K562 (cell line): ENCODE data around the gene BNC2. TPM values are rescaled to one million over a fixed set of nuclear protein-coding genes. Genes with fewer than 3 reads are reported as not detected.

Experiments
- ATAC-seq: fragments of 200-7000 bp; cut with Tn5 transposase; 3 replicates; pipeline ENCODE4 v1.9.1; 2020; ENCODE audit warnings: moderate library complexity
- BruUV-seq: library from RNA; stranded (reverse); fragments of 400-500 nt; replicated peaks from 2 replicates; lab custom pipeline; 2021; lab: Mats Ljungman, UMichigan
- CTCF ChIA-PET: fragments of 300-600 bp; formaldehyde crosslinking; extraction: SDS; loops from one replicate; lab custom pipeline; 2021; ENCODE audit warnings: low intra/inter-chr PET ratio; lab: Yijun Ruan, JAX
- POLR2A ChIA-PET: fragments of 300-600, 350-650 bp; sonication (Branson Sonifier 250); formaldehyde crosslinking; extraction: SDS; loops from one replicate; lab custom pipeline; 2021; ENCODE audit warnings: antibody characterized with exemption, inconsistent platforms; lab: Yijun Ruan, JAX
- DNase-seq, 4 experiments: peaks; one replicate each; pipeline versions ENCODE4 v3.0.0 to v3.0.0-alpha.2; 2011 to 2018; ENCODE audit warnings: low spot score in 3 of 4, mixed read lengths in 3 of 4; ENCODE audit errors: extremely low read depth in 1 of 4
- FAIRE-seq: peaks from 2 replicates; lab custom pipeline; 2011; peaks lifted over from hg19 to GRCh38; lab: Jason Lieb, UNC
- H2AFZ ChIP-seq: 2 replicates; pipeline ENCODE4 v1.6.0; 2011; ENCODE audit warnings: low read depth, low read length, control low read depth, inconsistent platforms
- H3K27ac ChIP-seq: fragments of 200-600 bp; 3 replicates; pipeline ENCODE4 v1.8.0; 2011; ENCODE audit warnings: low read depth, mild to moderate bottlenecking, control low read depth, inconsistent platforms, low read length, moderate library complexity, mixed read lengths; ENCODE audit errors: extremely low read depth
- H3K27me3 ChIP-seq, 2 experiments: fragments of 300-600 bp in 1 of 2; 2 replicates in 1 of 2; 3 replicates in 1 of 2; pipeline versions ENCODE4 v1.6.0 to v1.8.0; 2011; ENCODE audit warnings: inconsistent platforms in 2 of 2, low read length in 2 of 2, mild to moderate bottlenecking in 1 of 2, mixed read lengths in 1 of 2, moderate library complexity in 1 of 2; ENCODE audit not compliant: control insufficient read depth in 2 of 2, insufficient read depth in 2 of 2
- H3K36me3 ChIP-seq: fragments of 300-600 bp; 3 replicates; pipeline ENCODE4 v1.8.0; 2011; ENCODE audit warnings: mild to moderate bottlenecking, low read length, inconsistent platforms; ENCODE audit not compliant: control insufficient read depth, insufficient read depth
- H3K4me1 ChIP-seq, 2 experiments: fragments of 200-600 bp in 1 of 2; replicated peaks in 1 of 2; 2 replicates in 1 of 2; 3 replicates in 1 of 2; pipeline versions ENCODE4 v1.5.1 to v1.8.0; 2011; ENCODE audit warnings: inconsistent platforms in 2 of 2, low read length in 2 of 2, mild to moderate bottlenecking in 1 of 2, mixed read lengths in 1 of 2, moderate library complexity in 1 of 2; ENCODE audit not compliant: control insufficient read depth in 2 of 2, insufficient read depth in 2 of 2
- H3K4me2 ChIP-seq: 2 replicates; pipeline ENCODE4 v1.6.1; 2011; ENCODE audit warnings: low read length, control low read depth, inconsistent platforms, mixed read lengths; ENCODE audit not compliant: insufficient read depth
- H3K4me3 ChIP-seq: fragments of 200-600 bp; sonication (generic), shearing (Covaris generic); 2 replicates; pipeline ENCODE4 v1.5.1; 2016; ENCODE audit warnings: control low read depth, inconsistent platforms
- H3K79me2 ChIP-seq: fragments of 200-600 bp; 3 replicates; pipeline ENCODE4 v1.8.0; 2011; ENCODE audit warnings: low read length, inconsistent platforms; ENCODE audit not compliant: control insufficient read depth, insufficient read depth
- H3K9ac ChIP-seq, 2 experiments: 2 replicates each; pipeline versions ENCODE4 v1.6.0 to v1.6.1; 2011; ENCODE audit warnings: low read depth in 2 of 2, low read length in 2 of 2, control low read depth in 1 of 2, inconsistent platforms in 1 of 2, mild to moderate bottlenecking in 1 of 2, mixed read lengths in 1 of 2; ENCODE audit not compliant: insufficient read depth in 1 of 2
- H3K9me1 ChIP-seq: one replicate; pipeline ENCODE4 v1.6.0; 2011; ENCODE audit warnings: inconsistent platforms, mild to moderate bottlenecking, low read length, moderate library complexity; ENCODE audit not compliant: control insufficient read depth, insufficient read depth
- H3K9me3 ChIP-seq: replicated peaks from 2 replicates; pipeline ENCODE4 v1.5.1; 2011; ENCODE audit warnings: low read depth, low read length, inconsistent platforms; ENCODE audit not compliant: control insufficient read depth, insufficient read depth
- H4K20me1 ChIP-seq: replicated peaks from 2 replicates; pipeline ENCODE4 v1.6.1; 2011; ENCODE audit warnings: low read length, inconsistent platforms, mixed read lengths; ENCODE audit not compliant: control insufficient read depth, insufficient read depth
- ARID2 ChIP-seq: fragments of 450-650 bp; IDR thresholded peaks from 2 replicates; pipeline ENCODE4 v1.6.1; 2017; ENCODE audit warnings: antibody characterized with exemption, mild to moderate bottlenecking
- CBX3 ChIP-seq, 2 experiments: IDR thresholded peaks; 1 replicate in 1 of 2; 2 replicates in 1 of 2; pipeline ENCODE4 v1.6.1; 2012; ENCODE audit warnings: inconsistent platforms in 2 of 2, low read length in 2 of 2, borderline replicate concordance in 1 of 2, control low read depth in 1 of 2
- HNRNPL ChIP-seq: fragments of 200-400 bp; formaldehyde crosslinking; IDR thresholded peaks from 2 replicates; pipeline ENCODE4 v1.6.1; 2017; ENCODE audit warnings: low read depth, mild to moderate bottlenecking, low read length
- KAT8 ChIP-seq: fragments of 450-650 bp; IDR thresholded peaks from 2 replicates; pipeline ENCODE4 v1.6.1; 2016; ENCODE audit warnings: low read depth, mild to moderate bottlenecking
- NR1H2 ChIP-seq: sonication (generic); formaldehyde crosslinking; IDR thresholded peaks from 2 replicates; pipeline ENCODE4 v1.4.0; 2020; ENCODE audit warnings: mild to moderate bottlenecking, missing genetic modification reagents
- RBM14 ChIP-seq: fragments of 200-400 bp; formaldehyde crosslinking; IDR thresholded peaks from 2 replicates; pipeline ENCODE4 v1.6.1; 2018; ENCODE audit warnings: low read depth, mild to moderate bottlenecking, low read length, moderate library complexity, borderline replicate concordance; ENCODE audit not compliant: insufficient read depth
- SRF ChIP-seq, 2 experiments: fragments of 250-450, 450-650 bp in 1 of 2; sonication (Bioruptor Pico) in 1 of 2; sonication (generic) in 1 of 2; formaldehyde crosslinking; IDR thresholded peaks; 2 replicates each; pipeline versions ENCODE4 v1.5.0 to v1.5.1; 2020 to 2022; ENCODE audit warnings: mild to moderate bottlenecking in 1 of 2, missing genetic modification reagents in 1 of 2
- TGIF2 ChIP-seq: sonication (generic); formaldehyde crosslinking; IDR thresholded peaks from 2 replicates; pipeline ENCODE4 v1.8.1; 2022; ENCODE audit warnings: mild to moderate bottlenecking, missing genetic modification reagents, moderate library complexity
- ZBTB7A ChIP-seq: IDR thresholded peaks from 2 replicates; pipeline ENCODE4 v1.6.1; 2011; ENCODE audit warnings: low read depth, mild to moderate bottlenecking, low read length, moderate library complexity, borderline replicate concordance; ENCODE audit not compliant: control insufficient read depth
- ZNF583 ChIP-seq: fragments of 250-450 bp; sonication (Bioruptor Pico); IDR thresholded peaks from 2 replicates; pipeline ENCODE4 v1.4.0; 2020
- WGBS: fragments of 100-300 bp; shearing (Covaris generic); methylation state at CpG from one replicate; pipeline ENCODE4 v1.1.6; 2016; ENCODE audit warnings: low coverage, mixed read lengths; ENCODE audit not compliant: insufficient coverage; ENCODE audit errors: missing lambda C conversion rate; 5-methylcytosine and 5-hydroxymethylcytosine counted together
- in situ Hi-C: fragments of 300-500 bp; cut with MboI; formaldehyde crosslinking; loops from 4 replicates; pipeline ENCODE4 v1.15.0; 2018; ENCODE audit warnings: inconsistent platforms, mixed read lengths
- intact Hi-C: fragments of 100-400 bp; cut with micrococcal nuclease; formaldehyde crosslinking; loops from 2 replicates; pipeline ENCODE4 v1.14.2; 2022
- polyA plus RNA-seq, 8 experiments: library from polyadenylated mRNA; depleted of rRNA in 4 of 8; stranded (reverse) in 5 of 8; unstranded in 3 of 8; fragments of >200 nt; fragmentation: Nextera tagmentation in 2 of 8; fragmentation: Illumina TruSeq in 1 of 8; extraction: Ambion mirVana in 2 of 8; extraction: Trizol in 1 of 8; gene quantifications; 2 replicates each; pipeline versions ENCODE4 v1.2.1 to v1.2.3, GENCODE V29; 2011 to 2014; ENCODE audit warnings: inconsistent platforms in 1 of 8, missing spikeins in 1 of 8
- total RNA-seq, 7 experiments: library from RNA; depleted of rRNA in 6 of 7; stranded (reverse); fragments of >200 nt in 6 of 7; fragmentation: Illumina TruSeq in 2 of 7; extraction: Trizol in 2 of 7; gene quantifications; 2 replicates each; pipeline versions ENCODE4 v1.2.1 to v1.2.3, GENCODE V29; 2011 to 2021; ENCODE audit warnings: low replicate concordance in 1 of 7
- TF ChIP-seq, protein P1 (sequence below): sonication (generic); formaldehyde crosslinking; IDR thresholded peaks from 2 replicates; pipeline ENCODE4 v1.8.0; 2023; ENCODE audit warnings: missing genetic modification reagents, mild to moderate bottlenecking, borderline replicate concordance

Gene BNC2
- total and polyA plus RNA-seq, 9 of the 15 experiments (the other 6 are each of a cell fraction or from before 2014, with no cell fraction given): not detected

GRCh38 chr9:16719921-16720320 is 150.5 kb downstream of the BNC2 start:
- H3K36me3 ChIP-seq: no peaks in the 10 kb centered on the region
- intact Hi-C loops (no loop called here), in situ Hi-C loops (no loop called here)
- ChIA-PET CTCF (no interaction called here), POLR2A (no interaction called here)
- H3K9me1 ChIP-seq: no peaks in the 10 kb centered on the region
- no peak overlapping the region for H2AFZ ChIP-seq
- H4K20me1 ChIP-seq: no peaks in the 10 kb centered on the region
- BruUV-seq: no TSS peak
- no peak overlapping the region for H3K9ac ChIP-seq
- H3K9me3 ChIP-seq: no peaks in the 10 kb centered on the region
- no peaks in the 10 kb centered on the region for H3K79me2 ChIP-seq
- 0% methylated on average over 4 of the region's 4 CpGs for WGBS
- H3K27me3 ChIP-seq: no peaks in the 10 kb centered on the region
- no peak overlapping the region for H3K4me2 ChIP-seq
- FAIRE-seq (no peak), DNase-seq (no peak), ATAC-seq (no peak)
- H3K27ac ChIP-seq: no peak overlapping the region
- no peak overlapping the region for H3K4me3 ChIP-seq
- H3K4me1 ChIP-seq: no peaks in the 10 kb centered on the region
- TF ChIP-seq KAT8 (no peak), NR1H2 (CRISPR knock-in tag) (no peak), CBX3 (IDR thresholded peaks at IDR 0.05; ENCODE audit: borderline replicate concordance in 1 of 2, low read length in 2 of 2) (no peak), SRF (CRISPR knock-in tag; IDR thresholded peaks at IDR 0.05) (no peak), ARID2 (no peak), RBM14 (no peak), TGIF2 (CRISPR knock-in tag) (no peak), ZBTB7A (no peak), HNRNPL (no peak), ZNF583 (CRISPR knock-in tag) (no peak)
- TF ChIP-seq, protein P1, sequence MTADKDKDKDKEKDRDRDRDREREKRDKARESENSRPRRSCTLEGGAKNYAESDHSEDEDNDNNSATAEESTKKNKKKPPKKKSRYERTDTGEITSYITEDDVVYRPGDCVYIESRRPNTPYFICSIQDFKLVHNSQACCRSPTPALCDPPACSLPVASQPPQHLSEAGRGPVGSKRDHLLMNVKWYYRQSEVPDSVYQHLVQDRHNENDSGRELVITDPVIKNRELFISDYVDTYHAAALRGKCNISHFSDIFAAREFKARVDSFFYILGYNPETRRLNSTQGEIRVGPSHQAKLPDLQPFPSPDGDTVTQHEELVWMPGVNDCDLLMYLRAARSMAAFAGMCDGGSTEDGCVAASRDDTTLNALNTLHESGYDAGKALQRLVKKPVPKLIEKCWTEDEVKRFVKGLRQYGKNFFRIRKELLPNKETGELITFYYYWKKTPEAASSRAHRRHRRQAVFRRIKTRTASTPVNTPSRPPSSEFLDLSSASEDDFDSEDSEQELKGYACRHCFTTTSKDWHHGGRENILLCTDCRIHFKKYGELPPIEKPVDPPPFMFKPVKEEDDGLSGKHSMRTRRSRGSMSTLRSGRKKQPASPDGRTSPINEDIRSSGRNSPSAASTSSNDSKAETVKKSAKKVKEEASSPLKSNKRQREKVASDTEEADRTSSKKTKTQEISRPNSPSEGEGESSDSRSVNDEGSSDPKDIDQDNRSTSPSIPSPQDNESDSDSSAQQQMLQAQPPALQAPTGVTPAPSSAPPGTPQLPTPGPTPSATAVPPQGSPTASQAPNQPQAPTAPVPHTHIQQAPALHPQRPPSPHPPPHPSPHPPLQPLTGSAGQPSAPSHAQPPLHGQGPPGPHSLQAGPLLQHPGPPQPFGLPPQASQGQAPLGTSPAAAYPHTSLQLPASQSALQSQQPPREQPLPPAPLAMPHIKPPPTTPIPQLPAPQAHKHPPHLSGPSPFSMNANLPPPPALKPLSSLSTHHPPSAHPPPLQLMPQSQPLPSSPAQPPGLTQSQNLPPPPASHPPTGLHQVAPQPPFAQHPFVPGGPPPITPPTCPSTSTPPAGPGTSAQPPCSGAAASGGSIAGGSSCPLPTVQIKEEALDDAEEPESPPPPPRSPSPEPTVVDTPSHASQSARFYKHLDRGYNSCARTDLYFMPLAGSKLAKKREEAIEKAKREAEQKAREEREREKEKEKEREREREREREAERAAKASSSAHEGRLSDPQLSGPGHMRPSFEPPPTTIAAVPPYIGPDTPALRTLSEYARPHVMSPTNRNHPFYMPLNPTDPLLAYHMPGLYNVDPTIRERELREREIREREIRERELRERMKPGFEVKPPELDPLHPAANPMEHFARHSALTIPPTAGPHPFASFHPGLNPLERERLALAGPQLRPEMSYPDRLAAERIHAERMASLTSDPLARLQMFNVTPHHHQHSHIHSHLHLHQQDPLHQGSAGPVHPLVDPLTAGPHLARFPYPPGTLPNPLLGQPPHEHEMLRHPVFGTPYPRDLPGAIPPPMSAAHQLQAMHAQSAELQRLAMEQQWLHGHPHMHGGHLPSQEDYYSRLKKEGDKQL (CRISPR knock-in tag): no peak
